ENCODE data around the gene CCDC136. TPM values are rescaled to one million over a fixed set of nuclear protein-coding genes. Genes with fewer than 3 reads are reported as not detected.

The CCDC136 gene
- total RNA-seq, 1 experiment from 2014 or later = 11.1 TPM

DNA sequence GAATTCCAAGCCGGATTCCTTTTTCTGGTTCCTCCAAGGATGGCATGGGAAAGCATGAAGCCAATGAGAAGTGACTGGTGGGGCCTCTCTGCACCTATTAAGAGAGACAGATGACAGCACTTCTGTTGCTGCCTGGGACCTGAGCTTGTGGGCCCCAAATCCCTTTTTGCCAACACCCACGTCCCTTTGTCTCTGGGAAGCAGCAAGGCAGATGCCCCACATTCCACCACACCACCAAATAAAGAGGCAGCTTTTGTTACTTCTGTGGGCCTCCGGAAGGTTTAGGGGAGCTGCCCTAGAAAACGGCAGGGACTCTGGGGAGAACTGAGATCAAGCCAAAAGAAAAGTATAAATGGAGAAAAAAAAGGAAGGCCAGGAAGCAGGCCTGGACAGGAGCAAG, 3.4 kb downstream of the CCDC136 start:
- Histone ChIP-seq H3K4me3 (replicated peaks in 1 of 2; ENCODE audit: low read depth in 1 of 2, low read length in 2 of 2) (no peak overlapping the region), H3K27ac (ENCODE audit: low read depth, low read length) (no peak overlapping the region), H3K27me3 (ENCODE audit: insufficient read depth, low read length) (no peaks in the 10 kb centered on the region), H3K9me2 (ENCODE audit: insufficient read depth) (no peaks in the 10 kb centered on the region), H3K79me2 (ENCODE audit: insufficient read depth, low read length) (no peaks in the 10 kb centered on the region), H4K20me1 (ENCODE audit: insufficient read depth) (no peaks in the 10 kb centered on the region), H3K4me2 (ENCODE audit: low read length) (no peak overlapping the region), H3K36me3 (ENCODE audit: control insufficient read depth in 1 of 2, insufficient read depth in 2 of 2, low read length in 2 of 2) (no peaks in the 10 kb centered on the region), H3K9me3 (ENCODE audit: control insufficient read depth in 1 of 2, insufficient read depth in 1 of 2, low read depth in 1 of 2, low read length in 2 of 2) (no peaks in the 10 kb centered on the region), H3K4me1 (ENCODE audit: control insufficient read depth in 1 of 2, insufficient read depth in 2 of 2, low read length in 2 of 2) (peaks cover 0 to 6% of the 10 kb centered on the region in 2 experiments; a peak in 1 of 4 replicates), H2AFZ (ENCODE audit: low read depth, low read length, poor library complexity, severe bottlenecking) (no peak overlapping the region), H3K9ac (ENCODE audit: low read length) (no peak overlapping the region)
- ChIA-PET POLR2A (no interaction called here), RAD21 (ENCODE audit: low non-redundant PET in 1 of 2, low total read pairs in 2 of 2, uncharacterized antibody in 2 of 2, unreplicated experiment in 2 of 2) (no interaction called here), CTCF (no interaction called here)
- intact Hi-C loops (cut with micrococcal nuclease) = no loop called here
- TF ChIP-seq SP1 (IDR thresholded peaks at IDR 0.05; ENCODE audit: low read depth) (no peak), ZFX (IDR thresholded peaks at IDR 0.05) (no peak), EZH2 (IDR thresholded peaks at IDR 0.05) (no peak), CBX3 (IDR thresholded peaks at IDR 0.05; ENCODE audit: low read depth) (no peak), POLR2A (IDR thresholded peaks at IDR 0.05; ENCODE audit: borderline replicate concordance, extremely low read depth, insufficient read depth, insufficient read length) (no peak), YY1 (IDR thresholded peaks at IDR 0.05; ENCODE audit: extremely low read depth, insufficient replicate concordance, low read depth, low read length) (no peak), SIN3A (IDR thresholded peaks at IDR 0.05; ENCODE audit: low read depth) (no peak), EZH2phosphoT487 (IDR thresholded peaks at IDR 0.05; ENCODE audit: borderline replicate concordance) (no peak), CEBPB (IDR thresholded peaks at IDR 0.05; ENCODE audit: low read depth) (no peak), SRF (IDR thresholded peaks at IDR 0.05; ENCODE audit: low read depth) (no peak), FOSL1 (IDR thresholded peaks at IDR 0.05; ENCODE audit: low read depth) (no peak)
- TF ChIP-seq, protein P1, sequence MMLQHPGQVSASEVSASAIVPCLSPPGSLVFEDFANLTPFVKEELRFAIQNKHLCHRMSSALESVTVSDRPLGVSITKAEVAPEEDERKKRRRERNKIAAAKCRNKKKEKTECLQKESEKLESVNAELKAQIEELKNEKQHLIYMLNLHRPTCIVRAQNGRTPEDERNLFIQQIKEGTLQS (IDR thresholded peaks at IDR 0.05) = no peak
- TF ChIP-seq, protein P2, sequence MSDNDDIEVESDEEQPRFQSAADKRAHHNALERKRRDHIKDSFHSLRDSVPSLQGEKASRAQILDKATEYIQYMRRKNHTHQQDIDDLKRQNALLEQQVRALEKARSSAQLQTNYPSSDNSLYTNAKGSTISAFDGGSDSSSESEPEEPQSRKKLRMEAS (IDR thresholded peaks at IDR 0.05) = no peak
- TF ChIP-seq, protein P3, sequence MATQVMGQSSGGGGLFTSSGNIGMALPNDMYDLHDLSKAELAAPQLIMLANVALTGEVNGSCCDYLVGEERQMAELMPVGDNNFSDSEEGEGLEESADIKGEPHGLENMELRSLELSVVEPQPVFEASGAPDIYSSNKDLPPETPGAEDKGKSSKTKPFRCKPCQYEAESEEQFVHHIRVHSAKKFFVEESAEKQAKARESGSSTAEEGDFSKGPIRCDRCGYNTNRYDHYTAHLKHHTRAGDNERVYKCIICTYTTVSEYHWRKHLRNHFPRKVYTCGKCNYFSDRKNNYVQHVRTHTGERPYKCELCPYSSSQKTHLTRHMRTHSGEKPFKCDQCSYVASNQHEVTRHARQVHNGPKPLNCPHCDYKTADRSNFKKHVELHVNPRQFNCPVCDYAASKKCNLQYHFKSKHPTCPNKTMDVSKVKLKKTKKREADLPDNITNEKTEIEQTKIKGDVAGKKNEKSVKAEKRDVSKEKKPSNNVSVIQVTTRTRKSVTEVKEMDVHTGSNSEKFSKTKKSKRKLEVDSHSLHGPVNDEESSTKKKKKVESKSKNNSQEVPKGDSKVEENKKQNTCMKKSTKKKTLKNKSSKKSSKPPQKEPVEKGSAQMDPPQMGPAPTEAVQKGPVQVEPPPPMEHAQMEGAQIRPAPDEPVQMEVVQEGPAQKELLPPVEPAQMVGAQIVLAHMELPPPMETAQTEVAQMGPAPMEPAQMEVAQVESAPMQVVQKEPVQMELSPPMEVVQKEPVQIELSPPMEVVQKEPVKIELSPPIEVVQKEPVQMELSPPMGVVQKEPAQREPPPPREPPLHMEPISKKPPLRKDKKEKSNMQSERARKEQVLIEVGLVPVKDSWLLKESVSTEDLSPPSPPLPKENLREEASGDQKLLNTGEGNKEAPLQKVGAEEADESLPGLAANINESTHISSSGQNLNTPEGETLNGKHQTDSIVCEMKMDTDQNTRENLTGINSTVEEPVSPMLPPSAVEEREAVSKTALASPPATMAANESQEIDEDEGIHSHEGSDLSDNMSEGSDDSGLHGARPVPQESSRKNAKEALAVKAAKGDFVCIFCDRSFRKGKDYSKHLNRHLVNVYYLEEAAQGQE (IDR thresholded peaks at IDR 0.05; ENCODE audit: low read depth) = no peak
- ATAC-seq (no peak), DNase-seq (ENCODE audit: low read depth, low spot score) (no peak)
- no TSS peak for BruUV-seq (replicated peaks)
